Adrenal gland (tissue), 12 donors: ENCODE data around the gene CXorf58. TPM values are rescaled to one million over a fixed set of nuclear protein-coding genes. Genes with fewer than 3 reads are reported as not detected.
"Not testable (repeated sequence)": the region's sequence is repeated elsewhere in the genome, so short reads cannot be mapped to it uniquely, and the experiment has no call there.

ENCODE experiments used
- DNase-seq, 7 donors: peaks; one replicate each; pipeline ENCODE4 v3.0.0-alpha.2; 2019 to 2020
- H3K27ac ChIP-seq, 5 donors: fragments of 200-600 bp; sonication (generic) in 4 of 5; 1 replicate in 3 of 5; 2 replicates in 2 of 5; pipeline versions ENCODE4 v1.5.1 to v1.8.0; 2016 to 2020; ENCODE audit warnings: mild to moderate bottlenecking in 1 of 5
- H3K27me3 ChIP-seq: fragments of 200-600 bp; 2 replicates; pipeline ENCODE4 v1.8.0; 2021
- H3K36me3 ChIP-seq, 2 donors: fragments of 200-600 bp; replicated peaks in 1 of 2; 1 replicate in 1 of 2; 2 replicates in 1 of 2; pipeline versions ENCODE4 v1.5.1 to v1.8.0; 2018 to 2022
- H3K4me1 ChIP-seq, 2 donors: fragments of 200-600 bp; replicated peaks in 1 of 2; 1 replicate in 1 of 2; 2 replicates in 1 of 2; pipeline versions ENCODE4 v1.5.1 to v1.8.0; 2018 to 2021
- H3K4me3 ChIP-seq, 4 donors: fragments of 200-600 bp; sonication (generic) in 3 of 4; one replicate each; pipeline ENCODE4 v1.5.1; 2016 to 2018
- H3K9me3 ChIP-seq, 3 donors: fragments of 200-600 bp; sonication (generic) in 1 of 3; replicated peaks in 1 of 3; 1 replicate in 2 of 3; 2 replicates in 1 of 3; pipeline versions ENCODE4 v1.5.1 to v1.8.0; 2016 to 2021
- CTCF ChIP-seq, 6 experiments: fragments of 450-650 bp in 4 of 6; fragments of 200-600 bp in 2 of 6; sonication (generic) in 1 of 6; IDR thresholded peaks; 1 replicate in 5 of 6; 2 replicates in 1 of 6; pipeline versions ENCODE4 v1.5.1 to v1.8.0; 2016 to 2021; ENCODE audit warnings: antibody characterized with exemption in 6 of 6, mild to moderate bottlenecking in 2 of 6, moderate library complexity in 1 of 6
- POLR2A ChIP-seq, 2 donors: fragments of 450-650 bp; IDR thresholded peaks; one replicate each; pipeline ENCODE4 v1.6.1; 2017; ENCODE audit warnings: antibody characterized with exemption in 2 of 2, mild to moderate bottlenecking in 2 of 2, moderate library complexity in 1 of 2
- WGBS, 4 donors: extraction: QIAGEN DNeasy Blood & Tissue Kit in 2 of 4; methylation state at CpG; one replicate each; pipeline versions ENCODE4 v1.1.5 to v1.1.7; 2013 to 2017; 5-methylcytosine and 5-hydroxymethylcytosine counted together
- intact Hi-C, 2 donors: fragments of 100-400 bp; cut with DNase I; formaldehyde crosslinking; loops; one replicate each; pipeline versions ENCODE4 v1.14.1 to v1.15.0; 2022 to 2023
- polyA plus RNA-seq, 3 donors: library from polyadenylated mRNA; stranded (reverse); fragments of 200-250 nt in 2 of 3; fragments of 350-450 nt in 1 of 3; fragmentation: Illumina TruSeq in 1 of 3; extraction: RNeasy Lipid Tissue Mini Kit (QIAGEN cat#74804) in 1 of 3; gene quantifications; one replicate each; pipeline ENCODE4 v1.2.3, GENCODE V29; 2013 to 2014
- total RNA-seq, 9 donors: library from RNA; depleted of rRNA in 4 of 9; stranded (reverse); fragments of >200 nt in 4 of 9; fragments of 120-200 nt in 1 of 9; fragmentation: NEBNext Ultra II Directional in 1 of 9; extraction: Animal tissue kit (Norgen Biotek cat#: 25700) in 1 of 9; gene quantifications; one replicate each; pipeline versions ENCODE4 v1.1.0 to v1.2.4, GENCODE V29; 2013 to 2023
- donor health status: healthy with polysubstance abuse.
- donor health status: Bipolar disorder and iron deficiency.
- donor health status: DM: yes; HTN: yes; CAD: no.
- donor health status: DM: no; HTN: no; CAD: no.
- donor health status: DM: no; HTN: no; CAD: no.
- donor health status: DM: yes; HTN: yes; CAD: no.

The CXorf58 gene
- total and polyA plus RNA-seq, 12 donors = 0.11 to 0.77 (median 0.34) TPM; not detected in 3

GRCh38 chrX:23888887-23889501, 18.8 kb upstream of the CXorf58 start:
- no peak overlapping the region for H3K4me3 ChIP-seq
- TF ChIP-seq CTCF (IDR thresholded peaks at IDR 0.05) (no peak), POLR2A (IDR thresholded peaks at IDR 0.05) (no peak)
- peaks cover 0 to 3% of the 10 kb centered on the region in 2 donors for H3K4me1 ChIP-seq
- peak overlapping the region in 2 of 5 donors; percentile 15 to 21 for H3K27ac ChIP-seq
- H3K27me3 ChIP-seq = no peaks in the 10 kb centered on the region
- H3K36me3 ChIP-seq = no peaks in the 10 kb centered on the region
- DNase-seq = peak in 1 of 7 donors; percentile 23
- 54 to 68% (median 65%) methylated on average over 3 of the region's 3 CpGs for WGBS, 4 donors
- H3K9me3 ChIP-seq = no peaks in the 10 kb centered on the region
- intact Hi-C loops = no loop called here

GRCh38 chrX:23890933-23891332, 16.9 kb upstream of the CXorf58 start:
- no peak for DNase-seq
- no peaks in the 10 kb centered on the region for H3K9me3 ChIP-seq
- H3K27me3 ChIP-seq = no peaks in the 10 kb centered on the region
- 88 to 94% (median 91%) methylated on average over 4 of the region's 4 CpGs for WGBS, 4 donors
- H3K4me1 ChIP-seq = peaks cover 0 to 3% of the 10 kb centered on the region in 2 donors
- intact Hi-C loops = no loop called here
- H3K4me3 ChIP-seq = no peak overlapping the region
- no peaks in the 10 kb centered on the region for H3K36me3 ChIP-seq
- no peak overlapping the region for H3K27ac ChIP-seq
- no peak for TF ChIP-seq CTCF (IDR thresholded peaks at IDR 0.05)
- no peak for TF ChIP-seq POLR2A (IDR thresholded peaks at IDR 0.05)

GRCh38 chrX:23894993-23895392, 12.8 kb upstream of the CXorf58 start:
- intact Hi-C loops, H3K27me3 ChIP-seq, H3K4me3 ChIP-seq, H3K27ac ChIP-seq, DNase-seq, H3K36me3 ChIP-seq, H3K9me3 ChIP-seq: not testable (repeated sequence)
- 93 to 99% (median 96%) methylated on average over 6 of the region's 6 CpGs for WGBS, 4 donors
- peaks cover 8 to 21% of the 10 kb centered on the region in 2 donors for H3K4me1 ChIP-seq

GRCh38 chrX:23896539-23896938, 11.3 kb upstream of the CXorf58 start:
- H3K27me3 ChIP-seq, H3K9me3 ChIP-seq, intact Hi-C loops, H3K4me3 ChIP-seq, H3K36me3 ChIP-seq: not testable (repeated sequence)
- H3K27ac ChIP-seq = peak overlapping the region in 1 of 5 donors; percentile 9
- H3K4me1 ChIP-seq = peaks cover 5 to 30% of the 10 kb centered on the region in 2 donors
- 48 to 68% (median 57%) methylated on average over 4 of the region's 4 CpGs for WGBS, 4 donors
- peak in 1 of 7 donors; percentile 11 for DNase-seq

- no peak for DNase-seq
- Histone ChIP-seq H3K9me3 (no peaks in the 10 kb centered on the region), H3K4me3 (no peak overlapping the region), H3K4me1 (peaks cover 5 to 33% of the 10 kb centered on the region in 2 donors), H3K27ac (peak overlapping the region in 1 of 5 donors; percentile 9), H3K36me3 (no peaks in the 10 kb centered on the region), H3K27me3 (no peaks in the 10 kb centered on the region)
- intact Hi-C loops = no loop called here
- 36 to 60% (median 55%) methylated on average over 2 of the region's 2 CpGs for WGBS, 4 donors
- TF ChIP-seq POLR2A (IDR thresholded peaks at IDR 0.05) (no peak), CTCF (IDR thresholded peaks at IDR 0.05) (no peak)
Observed at GRCh38 chrX:23896981-23897380, 10.8 kb upstream of the CXorf58 start.
